HepG2 (cell line): ENCODE data around the gene ZBTB1. TPM values are rescaled to one million over a fixed set of nuclear protein-coding genes. Genes with fewer than 3 reads are reported as not detected.

Experiments used
- ATAC-seq: fragments of 200-7000 bp; cut with Tn5 transposase; 3 replicates; pipeline ENCODE4 v1.9.1; 2020; ENCODE audit warnings: mild to moderate bottlenecking, moderate library complexity
- BruUV-seq: library from RNA; stranded (reverse); fragments of 400-500 nt; replicated peaks from 2 replicates; lab custom pipeline; 2021; lab: Mats Ljungman, UMichigan
- CTCF ChIA-PET: fragments of 300-600 bp; formaldehyde crosslinking; extraction: SDS; loops from one replicate; lab custom pipeline; 2021; ENCODE audit warnings: low total read pairs, inconsistent platforms, low intra/inter-chr PET ratio; lab: Yijun Ruan, JAX
- POLR2A ChIA-PET: fragments of 350-600 bp; sonication (Branson Sonifier 250); formaldehyde crosslinking; loops from one replicate; lab custom pipeline; 2020; ENCODE audit warnings: antibody characterized with exemption, inconsistent platforms; lab: Yijun Ruan, JAX
- DNase-seq: peaks from one replicate; pipeline ENCODE4 v3.0.0-alpha.2; 2015; ENCODE audit warnings: low spot score
- FAIRE-seq: peaks from 3 replicates; lab custom pipeline; 2011; peaks lifted over from hg19 to GRCh38; lab: Jason Lieb, UNC
- H2AFZ ChIP-seq: one replicate; pipeline ENCODE4 v1.6.1; 2011; ENCODE audit warnings: low read length, inconsistent platforms
- H3K27ac ChIP-seq: fragments of 300-600 bp; 3 replicates; pipeline ENCODE4 v1.8.0; 2011; ENCODE audit warnings: mixed run types, mild to moderate bottlenecking, mixed read lengths, low read length, inconsistent platforms; ENCODE audit not compliant: insufficient read depth; ENCODE audit errors: extremely low read length
- H3K27me3 ChIP-seq, 2 experiments: fragments of 200-600 bp in 1 of 2; 2 replicates in 1 of 2; 3 replicates in 1 of 2; pipeline versions ENCODE4 v1.6.0 to v1.8.0; 2011; ENCODE audit warnings: low read length in 2 of 2, mild to moderate bottlenecking in 2 of 2, moderate library complexity in 2 of 2, inconsistent platforms in 1 of 2; ENCODE audit not compliant: insufficient read depth in 2 of 2, control insufficient read depth in 1 of 2
- H3K36me3 ChIP-seq, 2 experiments: fragments of 200-600 bp in 1 of 2; replicated peaks in 1 of 2; 2 replicates in 1 of 2; 3 replicates in 1 of 2; pipeline versions ENCODE4 v1.5.1 to v1.8.0; 2011; ENCODE audit warnings: low read length in 2 of 2, inconsistent platforms in 1 of 2; ENCODE audit not compliant: insufficient read depth in 2 of 2, control insufficient read depth in 1 of 2
- H3K4me1 ChIP-seq: 2 replicates; pipeline ENCODE4 v1.5.1; 2012; ENCODE audit warnings: low read length, inconsistent platforms; ENCODE audit not compliant: insufficient read depth
- H3K4me2 ChIP-seq: 2 replicates; pipeline ENCODE4 v1.6.0; 2011; ENCODE audit warnings: low read depth, low read length, inconsistent platforms
- H3K4me3 ChIP-seq, 3 experiments: fragments of 200-600 bp in 1 of 3; sonication (generic), shearing (Covaris generic) in 1 of 3; replicated peaks in 1 of 3; 2 replicates each; pipeline ENCODE4 v1.5.1; 2011 to 2016; ENCODE audit warnings: low read length in 3 of 3, inconsistent platforms in 2 of 3, low read depth in 2 of 3, mild to moderate bottlenecking in 2 of 3, control low read depth in 1 of 3, mixed read lengths in 1 of 3; ENCODE audit not compliant: insufficient read depth in 1 of 3
- H3K79me2 ChIP-seq: one replicate; pipeline ENCODE4 v1.6.1; 2011; ENCODE audit warnings: low read length, inconsistent platforms; ENCODE audit not compliant: insufficient read depth
- H3K9ac ChIP-seq: 2 replicates; pipeline ENCODE4 v1.6.0; 2011; ENCODE audit warnings: mild to moderate bottlenecking, low read depth, low read length, inconsistent platforms; ENCODE audit not compliant: insufficient read depth
- H3K9me3 ChIP-seq: 2 replicates; pipeline ENCODE4 v1.5.1; 2012; ENCODE audit warnings: mild to moderate bottlenecking, low read length
- H4K20me1 ChIP-seq: 2 replicates; pipeline ENCODE4 v1.6.0; 2011; ENCODE audit warnings: inconsistent platforms, mild to moderate bottlenecking, low read length, moderate library complexity; ENCODE audit not compliant: insufficient read depth
- ATF4 ChIP-seq, 2 experiments: fragments of 450-650 bp in 1 of 2; sonication (generic) in 1 of 2; formaldehyde crosslinking; IDR thresholded peaks; 2 replicates each; pipeline versions ENCODE4 v1.5.0 to v1.8.0; 2020 to 2022; ENCODE audit warnings: mild to moderate bottlenecking in 1 of 2, missing genetic modification reagents in 1 of 2
- ERF ChIP-seq: IDR thresholded peaks from 2 replicates; pipeline ENCODE4 v1.6.1; 2018; ENCODE audit warnings: missing biosample characterization, missing genetic modification reagents
- FOXC1 ChIP-seq: sonication (generic); formaldehyde crosslinking; IDR thresholded peaks from 2 replicates; pipeline ENCODE4 v1.8.0; 2022; ENCODE audit warnings: mild to moderate bottlenecking, missing genetic modification reagents, borderline replicate concordance
- FOXO1 ChIP-seq: sonication (generic); formaldehyde crosslinking; IDR thresholded peaks from 2 replicates; pipeline ENCODE4 v1.4.0; 2020; ENCODE audit warnings: missing genetic modification reagents
- HMG20A ChIP-seq: IDR thresholded peaks from 2 replicates; pipeline ENCODE4 v1.6.1; 2016; ENCODE audit warnings: borderline replicate concordance
- SIN3A ChIP-seq: IDR thresholded peaks from 2 replicates; pipeline ENCODE4 v1.6.1; 2011; ENCODE audit warnings: low read depth, mild to moderate bottlenecking, control low read depth, low read length, borderline replicate concordance
- SP2 ChIP-seq: sonication (generic); formaldehyde crosslinking; IDR thresholded peaks from 2 replicates; pipeline ENCODE4 v1.5.1; 2020; ENCODE audit warnings: mild to moderate bottlenecking, missing genetic modification reagents
- SRSF9 ChIP-seq: fragments of 200-400 bp; formaldehyde crosslinking; IDR thresholded peaks from 2 replicates; pipeline ENCODE4 v1.6.1; 2018; ENCODE audit warnings: borderline replicate concordance, mild to moderate bottlenecking, low read depth, low read length; ENCODE audit not compliant: insufficient read depth, poor library complexity, severe bottlenecking
- ZNF101 ChIP-seq: sonication (generic); formaldehyde crosslinking; IDR thresholded peaks from 2 replicates; pipeline ENCODE4 v1.4.0; 2020; ENCODE audit warnings: mild to moderate bottlenecking, low read depth, missing genetic modification reagents, borderline replicate concordance
- ZNF292 ChIP-seq: sonication (generic); formaldehyde crosslinking; IDR thresholded peaks from 2 replicates; pipeline ENCODE4 v1.8.1; 2022; ENCODE audit warnings: mild to moderate bottlenecking, low read depth, missing genetic modification reagents, borderline replicate concordance
- ZNF7 ChIP-seq: IDR thresholded peaks from 2 replicates; pipeline ENCODE4 v1.6.1; 2016; ENCODE audit warnings: missing biosample characterization, missing genetic modification reagents
- ZNF75D ChIP-seq: sonication (generic); formaldehyde crosslinking; IDR thresholded peaks from 2 replicates; pipeline ENCODE4 v1.8.1; 2023; ENCODE audit warnings: missing genetic modification reagents, mild to moderate bottlenecking, borderline replicate concordance
- WGBS: methylation state at CpG from one replicate; pipeline ENCODE4 v1.1.6; 2017; ENCODE audit warnings: low lambda C conversion rate; 5-methylcytosine and 5-hydroxymethylcytosine counted together
- in situ Hi-C: cut with HindIII; loops from 2 replicates; pipeline ENCODE4 v1.10.0; 2017; ENCODE audit warnings: low pct_unique_long_range_greater_than_20kb; ENCODE audit not compliant: extremely low pct_ligation_motif_present
- intact Hi-C: fragments of 100-400 bp; cut with micrococcal nuclease; formaldehyde crosslinking; loops from one replicate; pipeline ENCODE4 v1.10.0; 2022; ENCODE audit not compliant: unreplicated experiment
- polyA plus RNA-seq, 8 experiments: library from polyadenylated mRNA; depleted of rRNA in 3 of 8; stranded (reverse) in 7 of 8; unstranded in 1 of 8; fragments of >200 nt; fragmentation: Illumina TruSeq in 4 of 8; extraction: Trizol in 4 of 8; gene quantifications; 2 replicates each; pipeline versions ENCODE4 v1.2.1 to v1.2.3, GENCODE V29; 2011 to 2016; ENCODE audit warnings: low read depth in 4 of 8, missing spikeins in 1 of 8, mixed read lengths in 1 of 8; ENCODE audit not compliant: insufficient read depth in 1 of 8
- total RNA-seq, 5 experiments: library from RNA; depleted of rRNA; stranded (reverse); fragments of >200 nt; fragmentation: Illumina TruSeq; extraction: Trizol; gene quantifications; 2 replicates each; pipeline ENCODE4 v1.2.3, GENCODE V29; 2016; ENCODE audit warnings: low read depth in 1 of 5
- TF ChIP-seq, protein P1 (sequence below), 2 experiments: sonication (generic) in 1 of 2; formaldehyde crosslinking in 1 of 2; IDR thresholded peaks; 2 replicates each; pipeline versions ENCODE4 v1.4.0 to v1.6.1; 2018 to 2020; ENCODE audit warnings: missing genetic modification reagents in 2 of 2, borderline replicate concordance in 1 of 2, low read depth in 1 of 2, mild to moderate bottlenecking in 1 of 2, missing biosample characterization in 1 of 2
- TF ChIP-seq, protein P2 (sequence below): sonication (generic); formaldehyde crosslinking; IDR thresholded peaks from 2 replicates; pipeline ENCODE4 v1.8.0; 2022; ENCODE audit warnings: missing genetic modification reagents, mild to moderate bottlenecking, borderline replicate concordance
- TF ChIP-seq, protein P3 (sequence below): sonication (generic); formaldehyde crosslinking; IDR thresholded peaks from 2 replicates; pipeline ENCODE4 v1.5.1; 2020; ENCODE audit warnings: mild to moderate bottlenecking, moderate library complexity, missing genetic modification reagents

ZBTB1 gene
- total and polyA plus RNA-seq, 2 of the 13 experiments (the other 11 are each of a cell fraction or from before 2014, with no cell fraction given): 18.8 to 22.6 TPM

- intact Hi-C loops: no loop called here
- no peak for FAIRE-seq
- POLR2A ChIA-PET: no interaction called here
Observed at GRCh38 chr14:64461221-64461620, 43.3 kb upstream of the ZBTB1 start.

DNA sequence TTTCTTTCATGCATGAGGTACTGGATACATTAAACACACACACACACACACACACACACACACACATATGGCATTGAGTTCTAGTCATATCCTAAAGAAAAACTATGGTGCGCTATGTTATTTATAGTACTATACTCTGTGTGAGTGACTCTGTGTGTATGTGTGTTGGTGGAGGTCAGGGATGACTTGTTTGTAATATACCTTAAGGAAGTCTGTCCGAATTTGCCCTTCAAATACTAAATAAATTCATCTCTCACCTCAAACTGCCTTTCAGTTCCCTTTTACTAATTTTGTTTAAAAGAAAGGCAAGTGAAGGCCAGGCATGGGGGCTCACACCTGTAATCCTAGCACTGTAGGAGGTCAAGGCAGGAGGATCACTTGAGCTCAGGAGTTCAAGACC lies 41.4 kb upstream of the ZBTB1 start:
- intact Hi-C loops: no loop called here
- Histone ChIP-seq H4K20me1 (no peaks in the 10 kb centered on the region), H3K9me3 (no peaks in the 10 kb centered on the region), H3K79me2 (no peaks in the 10 kb centered on the region), H3K4me1 (peaks cover 28% of the 10 kb centered on the region), H3K36me3 (peaks cover 0 to 14% of the 10 kb centered on the region in 2 experiments; a peak in 4 of 5 replicates), H3K4me3 (no peak overlapping the region), H2AFZ (no peak overlapping the region), H3K27ac (no peak overlapping the region), H3K4me2 (no peak overlapping the region), H3K27me3 (no peaks in the 10 kb centered on the region), H3K9ac (no peak overlapping the region)
- DNase-seq (no peak), FAIRE-seq (no peak), ATAC-seq (no peak)
- ChIA-PET POLR2A (no interaction called here), CTCF (no interaction called here)
- 90% methylated on average over 2 of the region's 2 CpGs for WGBS
- BruUV-seq: no TSS peak
- in situ Hi-C loops: no loop called here
- TF ChIP-seq SRSF9: no peak
- TF ChIP-seq, protein P1, sequence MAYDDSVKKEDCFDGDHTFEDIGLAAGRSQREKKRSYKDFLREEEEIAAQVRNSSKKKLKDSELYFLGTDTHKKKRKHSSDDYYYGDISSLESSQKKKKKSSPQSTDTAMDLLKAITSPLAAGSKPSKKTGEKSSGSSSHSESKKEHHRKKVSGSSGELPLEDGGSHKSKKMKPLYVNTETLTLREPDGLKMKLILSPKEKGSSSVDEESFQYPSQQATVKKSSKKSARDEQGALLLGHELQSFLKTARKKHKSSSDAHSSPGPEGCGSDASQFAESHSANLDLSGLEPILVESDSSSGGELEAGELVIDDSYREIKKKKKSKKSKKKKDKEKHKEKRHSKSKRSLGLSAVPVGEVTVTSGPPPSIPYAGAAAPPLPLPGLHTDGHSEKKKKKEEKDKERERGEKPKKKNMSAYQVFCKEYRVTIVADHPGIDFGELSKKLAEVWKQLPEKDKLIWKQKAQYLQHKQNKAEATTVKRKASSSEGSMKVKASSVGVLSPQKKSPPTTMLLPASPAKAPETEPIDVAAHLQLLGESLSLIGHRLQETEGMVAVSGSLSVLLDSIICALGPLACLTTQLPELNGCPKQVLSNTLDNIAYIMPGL (CRISPR knock-in tag; IDR thresholded peaks at IDR 0.05; ENCODE audit: borderline replicate concordance in 1 of 2, low read depth in 1 of 2): no peak
- TF ChIP-seq ZNF75D (CRISPR knock-in tag): no peak
- TF ChIP-seq ZNF292 (CRISPR knock-in tag): no peak
- no peak for TF ChIP-seq SIN3A
- TF ChIP-seq ATF4 (CRISPR knock-in tag; IDR thresholded peaks at IDR 0.05): no peak
- TF ChIP-seq FOXC1 (CRISPR knock-in tag): no peak
- TF ChIP-seq, protein P2, sequence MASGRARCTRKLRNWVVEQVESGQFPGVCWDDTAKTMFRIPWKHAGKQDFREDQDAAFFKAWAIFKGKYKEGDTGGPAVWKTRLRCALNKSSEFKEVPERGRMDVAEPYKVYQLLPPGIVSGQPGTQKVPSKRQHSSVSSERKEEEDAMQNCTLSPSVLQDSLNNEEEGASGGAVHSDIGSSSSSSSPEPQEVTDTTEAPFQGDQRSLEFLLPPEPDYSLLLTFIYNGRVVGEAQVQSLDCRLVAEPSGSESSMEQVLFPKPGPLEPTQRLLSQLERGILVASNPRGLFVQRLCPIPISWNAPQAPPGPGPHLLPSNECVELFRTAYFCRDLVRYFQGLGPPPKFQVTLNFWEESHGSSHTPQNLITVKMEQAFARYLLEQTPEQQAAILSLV (CRISPR knock-in tag): no peak
- TF ChIP-seq ERF (CRISPR knock-in tag): no peak
- TF ChIP-seq, protein P3, sequence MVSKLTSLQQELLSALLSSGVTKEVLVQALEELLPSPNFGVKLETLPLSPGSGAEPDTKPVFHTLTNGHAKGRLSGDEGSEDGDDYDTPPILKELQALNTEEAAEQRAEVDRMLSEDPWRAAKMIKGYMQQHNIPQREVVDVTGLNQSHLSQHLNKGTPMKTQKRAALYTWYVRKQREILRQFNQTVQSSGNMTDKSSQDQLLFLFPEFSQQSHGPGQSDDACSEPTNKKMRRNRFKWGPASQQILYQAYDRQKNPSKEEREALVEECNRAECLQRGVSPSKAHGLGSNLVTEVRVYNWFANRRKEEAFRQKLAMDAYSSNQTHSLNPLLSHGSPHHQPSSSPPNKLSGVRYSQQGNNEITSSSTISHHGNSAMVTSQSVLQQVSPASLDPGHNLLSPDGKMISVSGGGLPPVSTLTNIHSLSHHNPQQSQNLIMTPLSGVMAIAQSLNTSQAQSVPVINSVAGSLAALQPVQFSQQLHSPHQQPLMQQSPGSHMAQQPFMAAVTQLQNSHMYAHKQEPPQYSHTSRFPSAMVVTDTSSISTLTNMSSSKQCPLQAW (CRISPR knock-in tag): no peak

More at GRCh38 chr14:64461221-64461620, 43.3 kb upstream of the ZBTB1 start:
- CTCF ChIA-PET: no interaction called here
- no peak for DNase-seq
- no peak overlapping the region for H3K4me3 ChIP-seq
- H3K79me2 ChIP-seq: no peaks in the 10 kb centered on the region
- no peak overlapping the region for H2AFZ ChIP-seq
- H3K9ac ChIP-seq: no peak overlapping the region
- H3K36me3 ChIP-seq: peaks cover 0 to 28% of the 10 kb centered on the region in 2 experiments; a peak in 4 of 5 replicates
- in situ Hi-C loops: no loop called here
- no peaks in the 10 kb centered on the region for H4K20me1 ChIP-seq
- TF ChIP-seq ZNF7 (CRISPR knock-in tag) (no peak), ZNF101 (CRISPR knock-in tag) (no peak), HMG20A (CRISPR knock-in tag) (no peak), SP2 (no peak), FOXO1 (CRISPR knock-in tag) (no peak)
- TF ChIP-seq, all 625 proteins: peak for 0
- no peaks in the 10 kb centered on the region for H3K9me3 ChIP-seq
- no peaks in the 10 kb centered on the region for H3K27me3 ChIP-seq
- WGBS: 100% methylated on average over 3 of the region's 3 CpGs
- peaks cover 16% of the 10 kb centered on the region for H3K4me1 ChIP-seq
- no peak overlapping the region for H3K4me2 ChIP-seq
- ATAC-seq: no peak
- no TSS peak for BruUV-seq
- H3K27ac ChIP-seq: no peak overlapping the region
